Measurements from ENCODE around the gene OR10G3. TPM values are rescaled to one million over a fixed set of nuclear protein-coding genes. Genes with fewer than 3 reads are reported as not detected.
"Not testable (repeated sequence)": the region's sequence is repeated elsewhere in the genome, so short reads cannot be mapped to it uniquely, and the experiment has no call there.

OR10G3 gene
- total RNA-seq, 3 donors from 2014 or later = not detected

DNA sequence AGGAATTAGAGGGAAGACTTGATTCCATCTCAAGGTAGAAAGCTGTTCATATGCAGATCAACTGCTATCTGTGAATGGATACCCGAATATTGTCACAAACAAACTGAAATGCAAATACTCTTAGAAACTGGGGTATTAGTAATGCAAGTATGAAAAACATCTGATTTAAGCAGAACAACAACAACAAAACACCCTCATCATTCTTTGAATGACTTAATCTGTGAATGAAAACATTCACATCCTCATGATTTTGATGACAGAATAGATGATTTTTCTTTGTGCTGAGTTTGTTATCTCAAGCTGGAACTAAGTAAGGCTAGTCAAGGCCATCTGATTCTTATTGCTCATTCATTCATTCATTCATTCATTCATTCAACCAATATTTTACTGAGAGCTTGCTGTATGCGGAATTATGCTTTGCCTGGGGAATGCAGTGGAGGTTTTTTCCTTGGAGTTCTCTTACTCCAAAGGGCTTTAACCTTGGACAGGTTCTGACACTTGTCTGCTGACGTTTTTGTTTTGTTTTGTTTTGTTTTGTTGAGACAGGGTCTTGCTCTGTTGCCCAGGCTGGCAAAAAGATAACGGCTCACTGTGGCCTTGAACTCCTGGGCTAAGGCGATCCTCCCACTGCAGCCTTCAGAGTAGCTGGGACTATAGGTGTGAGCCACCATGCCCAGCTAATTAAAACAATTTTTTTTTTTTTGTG, 23.3 kb downstream of the OR10G3 start:
- ATAC-seq (no peak), DNase-seq (no peak)
- peaks cover 4% of the 10 kb centered on the region for H3K4me1 ChIP-seq (ENCODE audit: low read depth)
- no peak overlapping the region for H3K4me3 ChIP-seq
- TF ChIP-seq, protein P1, sequence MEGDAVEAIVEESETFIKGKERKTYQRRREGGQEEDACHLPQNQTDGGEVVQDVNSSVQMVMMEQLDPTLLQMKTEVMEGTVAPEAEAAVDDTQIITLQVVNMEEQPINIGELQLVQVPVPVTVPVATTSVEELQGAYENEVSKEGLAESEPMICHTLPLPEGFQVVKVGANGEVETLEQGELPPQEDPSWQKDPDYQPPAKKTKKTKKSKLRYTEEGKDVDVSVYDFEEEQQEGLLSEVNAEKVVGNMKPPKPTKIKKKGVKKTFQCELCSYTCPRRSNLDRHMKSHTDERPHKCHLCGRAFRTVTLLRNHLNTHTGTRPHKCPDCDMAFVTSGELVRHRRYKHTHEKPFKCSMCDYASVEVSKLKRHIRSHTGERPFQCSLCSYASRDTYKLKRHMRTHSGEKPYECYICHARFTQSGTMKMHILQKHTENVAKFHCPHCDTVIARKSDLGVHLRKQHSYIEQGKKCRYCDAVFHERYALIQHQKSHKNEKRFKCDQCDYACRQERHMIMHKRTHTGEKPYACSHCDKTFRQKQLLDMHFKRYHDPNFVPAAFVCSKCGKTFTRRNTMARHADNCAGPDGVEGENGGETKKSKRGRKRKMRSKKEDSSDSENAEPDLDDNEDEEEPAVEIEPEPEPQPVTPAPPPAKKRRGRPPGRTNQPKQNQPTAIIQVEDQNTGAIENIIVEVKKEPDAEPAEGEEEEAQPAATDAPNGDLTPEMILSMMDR (IDR thresholded peaks at IDR 0.05) = no peak
- no peaks in the 10 kb centered on the region for H3K36me3 ChIP-seq (ENCODE audit: low read depth)
- intact Hi-C loops (cut with DNase I, micrococcal nuclease) = loop anchor here in 1 of 2 donors (10.0 kb wide), 1 partner anchor 62 kb away; no protein-coding TSS in a partner anchor
- no peaks in the 10 kb centered on the region for H3K9me3 ChIP-seq

DNA sequence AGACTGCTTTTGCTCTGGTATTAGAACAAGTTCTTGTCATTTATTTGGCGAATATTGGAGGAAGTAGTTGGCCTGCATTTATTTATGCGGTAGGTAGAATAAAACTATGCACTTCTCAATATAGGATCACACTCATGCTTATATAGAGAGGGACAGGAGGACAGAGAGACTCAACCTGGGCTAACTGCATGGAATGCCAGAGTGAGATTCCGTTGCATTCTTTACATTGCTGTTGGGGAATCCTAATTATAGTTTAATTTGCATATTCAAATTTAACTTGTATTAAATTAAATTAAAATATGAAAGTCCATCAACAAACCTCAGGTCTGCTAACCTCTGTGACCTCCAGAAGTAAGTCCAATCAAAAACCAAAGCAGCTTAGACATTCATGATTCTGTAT, 26.6 kb downstream of the OR10G3 start:
- Histone ChIP-seq H3K4me1 (ENCODE audit: low read depth) (peaks cover 4% of the 10 kb centered on the region), H3K4me3 (no peak overlapping the region), H3K9me3 (no peaks in the 10 kb centered on the region), H3K36me3 (ENCODE audit: low read depth) (no peaks in the 10 kb centered on the region)
- ATAC-seq (no peak), DNase-seq (no peak)
- intact Hi-C loops (cut with DNase I, micrococcal nuclease) = loop anchor here in 1 of 2 donors (10.0 kb wide), 1 partner anchor 58 kb away; no protein-coding TSS in a partner anchor
- TF ChIP-seq, protein P1 (IDR thresholded peaks at IDR 0.05) = no peak

DNA sequence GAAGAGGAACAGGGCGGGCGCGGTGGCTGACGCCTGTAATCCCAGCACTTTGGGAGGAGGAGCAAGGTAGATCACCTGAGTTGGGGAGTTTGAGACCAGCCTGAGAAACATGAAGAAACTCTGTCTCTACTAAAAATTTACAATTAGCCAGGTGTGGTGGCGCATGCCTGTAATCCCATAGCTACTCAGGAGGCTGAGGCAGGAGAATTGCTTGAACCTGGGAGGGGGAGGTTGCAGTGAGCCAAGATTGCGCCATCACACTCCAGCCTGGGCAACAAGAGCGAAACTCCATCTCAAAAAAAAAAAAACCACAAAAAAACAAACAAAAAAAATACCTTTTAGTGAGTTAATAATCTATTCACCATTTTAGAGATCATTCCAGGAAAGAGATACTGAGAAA, 35.3 kb downstream of the OR10G3 start:
- DNase-seq; ATAC-seq; H3K4me1 ChIP-seq (ENCODE audit: low read depth); H3K36me3 ChIP-seq (ENCODE audit: low read depth); intact Hi-C loops (cut with DNase I, micrococcal nuclease); H3K9me3 ChIP-seq; H3K4me3 ChIP-seq: not testable (repeated sequence)

DNA sequence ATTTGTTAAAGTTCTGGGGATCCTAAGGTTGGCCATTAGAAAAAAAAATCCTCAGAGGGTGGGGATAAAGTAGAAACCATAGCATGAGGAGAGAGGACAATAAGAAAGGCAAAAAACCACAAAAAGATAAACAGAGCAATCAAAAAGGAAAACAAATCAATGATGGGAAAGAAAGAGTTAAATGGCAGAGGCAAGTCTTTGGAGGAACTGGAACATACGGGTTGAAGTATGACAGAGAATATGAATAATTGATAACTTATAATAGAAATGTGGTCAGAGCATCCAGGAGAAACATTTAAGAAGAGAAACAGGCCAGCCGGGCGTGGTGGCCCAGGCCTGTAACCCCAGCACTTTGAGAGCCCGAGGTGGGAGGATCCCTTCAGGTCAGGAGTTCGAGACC, 35.9 kb downstream of the OR10G3 start:
- no peaks in the 10 kb centered on the region for H3K36me3 ChIP-seq (ENCODE audit: low read depth)
- DNase-seq = no peak
- TF ChIP-seq, protein P1 (IDR thresholded peaks at IDR 0.05) = no peak
- no peak overlapping the region for H3K4me3 ChIP-seq
- intact Hi-C loops (cut with DNase I, micrococcal nuclease) = no loop called here
- ATAC-seq = no peak
- no peaks in the 10 kb centered on the region for H3K4me1 ChIP-seq (ENCODE audit: low read depth)
- H3K9me3 ChIP-seq = no peaks in the 10 kb centered on the region

DNA sequence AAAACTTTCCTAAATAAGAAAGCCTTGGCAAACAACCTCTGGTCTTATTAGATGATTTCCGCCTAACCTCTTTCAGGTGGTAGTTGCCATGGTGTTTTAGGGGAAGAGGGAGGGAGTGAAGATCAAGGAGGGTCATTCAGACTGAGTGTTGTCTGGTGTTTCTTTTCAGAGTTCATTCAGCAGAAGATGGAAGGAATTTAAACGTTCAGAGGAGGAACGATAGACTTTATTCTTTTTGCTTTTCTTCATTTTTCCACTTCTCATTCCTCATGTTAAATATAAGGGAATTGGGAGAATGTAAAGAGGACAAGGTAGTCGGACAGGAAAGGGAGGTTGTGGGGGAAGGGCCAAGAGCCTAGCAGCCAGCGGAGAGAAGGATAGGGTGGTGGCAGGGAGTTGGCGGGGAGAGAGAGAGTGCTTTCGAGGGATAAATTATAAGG, 36.3 kb downstream of the OR10G3 start:
- ATAC-seq = no peak
- no peak for DNase-seq
- no peaks in the 10 kb centered on the region for H3K4me1 ChIP-seq (ENCODE audit: low read depth)
- no peaks in the 10 kb centered on the region for H3K36me3 ChIP-seq (ENCODE audit: low read depth)
- H3K4me3 ChIP-seq = no peak overlapping the region
- TF ChIP-seq, protein P1 (IDR thresholded peaks at IDR 0.05) = no peak
- no peaks in the 10 kb centered on the region for H3K9me3 ChIP-seq
- intact Hi-C loops (cut with DNase I, micrococcal nuclease) = no loop called here

DNA sequence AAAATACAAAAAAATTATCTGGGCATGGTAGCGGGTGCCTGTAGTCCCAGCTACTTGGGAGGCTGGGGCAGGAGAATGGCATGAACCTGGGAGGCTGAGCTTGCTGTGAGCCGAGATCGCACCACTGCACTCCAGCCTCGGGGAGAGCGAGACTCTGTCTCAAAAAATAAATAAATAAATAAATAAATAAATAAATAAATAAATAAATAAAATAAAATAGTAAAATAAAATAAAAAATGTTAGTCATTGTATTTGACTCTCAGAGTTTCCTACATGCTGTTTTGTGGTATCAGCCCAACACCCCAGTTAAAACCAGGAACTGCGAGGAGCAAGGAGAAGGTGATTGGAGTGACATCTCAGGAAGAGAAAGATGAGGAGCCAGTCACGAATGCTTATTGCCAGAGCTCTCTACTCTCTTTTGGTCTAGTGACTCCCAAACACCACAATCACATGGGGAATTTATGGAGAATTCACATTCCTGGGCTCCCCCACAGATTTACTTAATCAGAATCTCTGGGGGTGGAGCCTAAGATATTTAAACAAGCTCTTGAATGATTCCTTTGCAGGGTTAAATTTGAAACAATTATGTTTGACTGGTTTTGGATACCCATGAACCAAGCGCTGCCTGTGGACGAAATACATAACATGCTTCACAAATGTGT, 38.3 kb downstream of the OR10G3 start:
- Histone ChIP-seq H3K36me3 (ENCODE audit: low read depth) (no peaks in the 10 kb centered on the region), H3K9me3 (no peaks in the 10 kb centered on the region), H3K4me1 (ENCODE audit: low read depth) (no peaks in the 10 kb centered on the region), H3K4me3 (no peak overlapping the region)
- TF ChIP-seq, protein P1 (IDR thresholded peaks at IDR 0.05) = no peak
- no peak for ATAC-seq
- no peak for DNase-seq
- intact Hi-C loops (cut with DNase I, micrococcal nuclease) = no loop called here

All from mucosa of descending colon (tissue), 3 donors.